OCI-LY1 (cell line): ENCODE results near the gene FERMT1.

Experiments
- H2AFZ ChIP-seq: fragments of 200-600 bp; sonication (generic), shearing (Covaris generic); 2 replicates; pipeline ENCODE4 v1.6.0; 2014; ENCODE audit warnings: antibody characterized with exemption, mild to moderate bottlenecking, low read length
- H3F3A ChIP-seq: fragments of 200-600 bp; sonication (generic), shearing (Covaris generic); 2 replicates; pipeline ENCODE4 v1.6.0; 2014; ENCODE audit warnings: mild to moderate bottlenecking, antibody characterized with exemption, low read length, moderate library complexity; ENCODE audit not compliant: insufficient read depth
- H3K27ac ChIP-seq: fragments of 200-600 bp; sonication (generic); 2 replicates; pipeline ENCODE4 v1.5.1; 2014; ENCODE audit warnings: low read length, mixed run types, mild to moderate bottlenecking, low read depth; ENCODE audit not compliant: poor library complexity, severe bottlenecking
- H3K27me3 ChIP-seq: fragments of 200-600 bp; sonication (generic); 2 replicates; pipeline ENCODE4 v1.6.0; 2014; ENCODE audit warnings: antibody characterized with exemption, mild to moderate bottlenecking, low read length, moderate library complexity; ENCODE audit not compliant: insufficient read depth
- H3K36me3 ChIP-seq: fragments of 200-600 bp; sonication (generic); 2 replicates; pipeline ENCODE4 v1.6.1; 2014; ENCODE audit warnings: mild to moderate bottlenecking, antibody characterized with exemption, low read length, moderate library complexity, mixed read lengths; ENCODE audit not compliant: insufficient read depth
- H3K4me1 ChIP-seq: fragments of 200-600 bp; sonication (generic); 2 replicates; pipeline ENCODE4 v1.5.1; 2014; ENCODE audit warnings: mild to moderate bottlenecking, low read length, moderate library complexity; ENCODE audit not compliant: insufficient read depth, severe bottlenecking
- H3K4me2 ChIP-seq: fragments of 200-600 bp; sonication (generic), shearing (Covaris generic); 2 replicates; pipeline ENCODE4 v1.6.1; 2014; ENCODE audit warnings: low read length
- H3K4me3 ChIP-seq: fragments of 200-600 bp; sonication (generic); 2 replicates; pipeline ENCODE4 v1.5.1; 2014; ENCODE audit warnings: low read length, low read depth, mild to moderate bottlenecking, mixed read lengths; ENCODE audit not compliant: poor library complexity, severe bottlenecking
- H3K79me2 ChIP-seq: fragments of 200-600 bp; shearing (Covaris generic); 2 replicates; pipeline ENCODE4 v1.6.1; 2016; ENCODE audit warnings: mixed run types, low read length, mixed read lengths; ENCODE audit not compliant: insufficient read depth
- H3K9ac ChIP-seq: fragments of 200-600 bp; sonication (generic), shearing (Covaris generic); 2 replicates; pipeline ENCODE4 v1.6.1; 2014; ENCODE audit warnings: mild to moderate bottlenecking, low read length, mixed read lengths
- H3K9me2 ChIP-seq: fragments of 200-600 bp; sonication (generic), shearing (Covaris generic); 2 replicates; pipeline ENCODE4 v1.6.1; 2014; ENCODE audit warnings: low read depth, mild to moderate bottlenecking, low read length, mixed read lengths
- H3K9me3 ChIP-seq: fragments of 200-600 bp; shearing (Covaris generic); 2 replicates; pipeline ENCODE4 v1.6.1; 2014; ENCODE audit warnings: low read length, mixed read lengths
- H4K20me1 ChIP-seq: fragments of 200-600 bp; sonication (generic), shearing (Covaris generic); 2 replicates; pipeline ENCODE4 v1.6.0; 2016; ENCODE audit warnings: mild to moderate bottlenecking, low read length; ENCODE audit not compliant: insufficient read depth
- CTCF ChIP-seq: fragments of 200-600 bp; sonication (generic), shearing (Covaris generic); IDR thresholded peaks from 2 replicates; pipeline ENCODE4 v1.5.1; 2017; ENCODE audit warnings: mild to moderate bottlenecking, antibody characterized with exemption, low read length, moderate library complexity, mixed read lengths
- EZH2 ChIP-seq: fragments of 200-600 bp; sonication (generic), shearing (Covaris generic); IDR thresholded peaks from 2 replicates; pipeline ENCODE4 v1.8.0; 2017; ENCODE audit warnings: borderline replicate concordance, mixed run types, mild to moderate bottlenecking, antibody characterized with exemption, low read length, moderate library complexity, mixed read lengths

Gene FERMT1

GRCh38 chr20:6081236-6081635 is 41.6 kb downstream of the FERMT1 start:
- no peaks in the 10 kb centered on the region for H4K20me1 ChIP-seq
- no peak for TF ChIP-seq CTCF
- no peak for TF ChIP-seq EZH2
- H2AFZ ChIP-seq = no peak overlapping the region
- H3F3A ChIP-seq = no peaks in the 10 kb centered on the region
- H3K27ac ChIP-seq = no peak overlapping the region
- no peaks in the 10 kb centered on the region for H3K9me2 ChIP-seq
- no peaks in the 10 kb centered on the region for H3K4me1 ChIP-seq
- no peaks in the 10 kb centered on the region for H3K9me3 ChIP-seq
- H3K4me3 ChIP-seq = no peak overlapping the region
- H3K79me2 ChIP-seq = no peaks in the 10 kb centered on the region
- H3K4me2 ChIP-seq = no peak overlapping the region
- H3K27me3 ChIP-seq = peaks cover 5% of the 10 kb centered on the region; the same call in 1 of the 2 replicates
- no peak overlapping the region for H3K9ac ChIP-seq
- H3K36me3 ChIP-seq = no peaks in the 10 kb centered on the region

GRCh38 chr20:6079016-6079415 is 43.8 kb downstream of the FERMT1 start:
- no peak overlapping the region for H3K9ac ChIP-seq
- H4K20me1 ChIP-seq = no peaks in the 10 kb centered on the region
- H3F3A ChIP-seq = no peaks in the 10 kb centered on the region
- no peak for TF ChIP-seq CTCF
- TF ChIP-seq EZH2 = no peak
- no peaks in the 10 kb centered on the region for H3K4me1 ChIP-seq
- no peaks in the 10 kb centered on the region for H3K79me2 ChIP-seq
- no peaks in the 10 kb centered on the region for H3K9me3 ChIP-seq
- H2AFZ ChIP-seq = no peak overlapping the region
- H3K27me3 ChIP-seq = peaks cover 5% of the 10 kb centered on the region; the same call in 1 of the 2 replicates
- H3K4me2 ChIP-seq = no peak overlapping the region
- H3K4me3 ChIP-seq = no peak overlapping the region
- no peaks in the 10 kb centered on the region for H3K36me3 ChIP-seq
- H3K9me2 ChIP-seq = no peaks in the 10 kb centered on the region
- H3K27ac ChIP-seq = no peak overlapping the region

- H3K4me2 ChIP-seq = no peak overlapping the region
- H3K27ac ChIP-seq = no peak overlapping the region
- no peaks in the 10 kb centered on the region for H3K9me3 ChIP-seq
- TF ChIP-seq EZH2 (no peak), CTCF (no peak)
- H3K9me2 ChIP-seq = no peaks in the 10 kb centered on the region
- no peaks in the 10 kb centered on the region for H3K4me1 ChIP-seq
- peaks cover 5% of the 10 kb centered on the region; the same call in 1 of the 2 replicates for H3K27me3 ChIP-seq
- no peaks in the 10 kb centered on the region for H3K79me2 ChIP-seq
- no peaks in the 10 kb centered on the region for H3K36me3 ChIP-seq
- no peaks in the 10 kb centered on the region for H3F3A ChIP-seq
- H3K9ac ChIP-seq = no peak overlapping the region
- no peak overlapping the region for H3K4me3 ChIP-seq
- no peak overlapping the region for H2AFZ ChIP-seq
- no peaks in the 10 kb centered on the region for H4K20me1 ChIP-seq
These were observed 47.2 kb downstream of the FERMT1 start for GRCh38 chr20:6075428-6076219.
